IgD-negative memory B cell (primary cell): ENCODE measurements around the gene MYO16. TPM values are rescaled to one million over a fixed set of nuclear protein-coding genes. Genes with fewer than 3 reads are reported as not detected.
"Not testable (repeated sequence)": the region's sequence is repeated elsewhere in the genome, so short reads cannot be mapped to it uniquely, and the experiment has no call there.

Source experiments
- H3K27ac Mint-ChIP-seq, 3 donors: one replicate each; pipeline ENCODE4 v1.8.0; 2020 to 2022; ENCODE audit warnings: mild to moderate bottlenecking in 3 of 3, mixed read lengths in 3 of 3, moderate library complexity in 1 of 3
- H3K27me3 Mint-ChIP-seq: one replicate; pipeline ENCODE4 v1.8.0; 2021; ENCODE audit warnings: mixed read lengths
- H3K36me3 Mint-ChIP-seq: one replicate; pipeline ENCODE4 v1.8.0; 2020; ENCODE audit warnings: mild to moderate bottlenecking, mixed read lengths
- H3K4me1 Mint-ChIP-seq, 3 donors: one replicate each; pipeline ENCODE4 v1.8.0; 2020 to 2022; ENCODE audit warnings: mixed read lengths in 3 of 3, mild to moderate bottlenecking in 1 of 3
- H3K4me3 Mint-ChIP-seq, 4 donors: one replicate each; pipeline ENCODE4 v1.8.0; 2020 to 2022; ENCODE audit warnings: mild to moderate bottlenecking in 4 of 4, mixed read lengths in 4 of 4, moderate library complexity in 3 of 4
- H3K9me3 Mint-ChIP-seq, 3 donors: one replicate each; pipeline ENCODE4 v1.8.0; 2020 to 2021; ENCODE audit warnings: mixed read lengths in 3 of 3, mild to moderate bottlenecking in 1 of 3
- polyA plus RNA-seq: library from polyadenylated mRNA; unstranded; fragments of 300-500 nt; fragmentation: Illumina TruSeq; gene quantifications from one replicate; pipeline ENCODE4 v1.2.3, GENCODE V29; 2021

Gene MYO16
- polyA plus RNA-seq, 1 donor from 2014 or later, result not detected

GRCh38 chr13:108897955-108898354 is 268.5 kb downstream of the MYO16 start:
- no peak overlapping the region for H3K27ac Mint-ChIP-seq
- H3K27me3 Mint-ChIP-seq, result no peaks in the 10 kb centered on the region

GRCh38 chr13:108902405-108903155 is 273.2 kb downstream of the MYO16 start:
- H3K27ac Mint-ChIP-seq, result no peak overlapping the region

More at GRCh38 chr13:108897955-108898354, 268.5 kb downstream of the MYO16 start:
- Mint-ChIP-seq H3K4me1 (peaks cover 0 to 3% (median 0%) of the 10 kb centered on the region in 3 donors), H3K9me3 (peaks cover 0 to 2% (median 0%) of the 10 kb centered on the region in 3 donors), H3K36me3 (peaks cover 2% of the 10 kb centered on the region), H3K4me3 (no peak overlapping the region)

GRCh38 chr13:108903613-108904012 is 274.2 kb downstream of the MYO16 start:
- Mint-ChIP-seq H3K9me3 (peaks cover 0 to 2% (median 1%) of the 10 kb centered on the region in 3 donors), H3K4me3 (no peak overlapping the region), H3K36me3 (peaks cover 2% of the 10 kb centered on the region), H3K27ac (no peak overlapping the region), H3K27me3 (peaks cover 1% of the 10 kb centered on the region), H3K4me1 (no peaks in the 10 kb centered on the region)

More at GRCh38 chr13:108902405-108903155, 273.2 kb downstream of the MYO16 start:
- H3K27me3 Mint-ChIP-seq, result no peaks in the 10 kb centered on the region
- H3K9me3 Mint-ChIP-seq, result peaks cover 0 to 2% (median 1%) of the 10 kb centered on the region in 3 donors
- peaks cover 0 to 3% (median 0%) of the 10 kb centered on the region in 3 donors for H3K4me1 Mint-ChIP-seq
- H3K4me3 Mint-ChIP-seq, result no peak overlapping the region
- H3K36me3 Mint-ChIP-seq, result peaks cover 2% of the 10 kb centered on the region

GRCh38 chr13:108911807-108912206 is 282.4 kb downstream of the MYO16 start:
- H3K27ac Mint-ChIP-seq, result no peak overlapping the region
- H3K4me1 Mint-ChIP-seq, result peaks cover 7 to 16% (median 16%) of the 10 kb centered on the region in 3 donors
- H3K36me3 Mint-ChIP-seq, result peaks cover 2% of the 10 kb centered on the region

GRCh38 chr13:108913731-108914130 is 284.3 kb downstream of the MYO16 start:
- not testable (repeated sequence) for H3K27me3 Mint-ChIP-seq, H3K36me3 Mint-ChIP-seq, H3K4me3 Mint-ChIP-seq, H3K9me3 Mint-ChIP-seq, H3K27ac Mint-ChIP-seq
- peaks cover 7 to 16% (median 16%) of the 10 kb centered on the region in 3 donors for H3K4me1 Mint-ChIP-seq

More at GRCh38 chr13:108911807-108912206, 282.4 kb downstream of the MYO16 start:
- H3K27me3 Mint-ChIP-seq, result peaks cover 1% of the 10 kb centered on the region
- H3K9me3 Mint-ChIP-seq, result peaks cover 0 to 3% (median 0%) of the 10 kb centered on the region in 3 donors
- H3K4me3 Mint-ChIP-seq, result no peak overlapping the region

- no peaks in the 10 kb centered on the region for H3K27me3 Mint-ChIP-seq
- no peak overlapping the region for H3K27ac Mint-ChIP-seq
- H3K4me3 Mint-ChIP-seq, result peak overlapping the region in 2 of 4 donors; percentile 79 to 86
- H3K9me3 Mint-ChIP-seq, result peaks cover 0 to 2% (median 0%) of the 10 kb centered on the region in 3 donors
- H3K36me3 Mint-ChIP-seq, result peaks cover 2% of the 10 kb centered on the region
- H3K4me1 Mint-ChIP-seq, result peaks cover 7 to 16% (median 16%) of the 10 kb centered on the region in 3 donors
These were observed 285.8 kb downstream of the MYO16 start for GRCh38 chr13:108915095-108915633.

- Mint-ChIP-seq H3K4me3 (peak overlapping the region in 2 of 4 donors; percentile 79 to 86), H3K4me1 (peaks cover 7 to 16% (median 16%) of the 10 kb centered on the region in 3 donors), H3K9me3 (peaks cover 0 to 2% (median 0%) of the 10 kb centered on the region in 3 donors), H3K27ac (peak overlapping the region in 1 of 3 donors; percentile 13), H3K36me3 (no peaks in the 10 kb centered on the region), H3K27me3 (no peaks in the 10 kb centered on the region)
These were observed 286.5 kb downstream of the MYO16 start for GRCh38 chr13:108915634-108916512.

- H3K27ac Mint-ChIP-seq, result no peak overlapping the region
- H3K36me3 Mint-ChIP-seq, result no peaks in the 10 kb centered on the region
- peaks cover 0 to 2% (median 0%) of the 10 kb centered on the region in 3 donors for H3K9me3 Mint-ChIP-seq
- H3K4me1 Mint-ChIP-seq, result peaks cover 7 to 16% (median 16%) of the 10 kb centered on the region in 3 donors
- H3K4me3 Mint-ChIP-seq, result no peak overlapping the region
- H3K27me3 Mint-ChIP-seq, result peaks cover 2% of the 10 kb centered on the region
These were observed 288.2 kb downstream of the MYO16 start for GRCh38 chr13:108917581-108917980.

GRCh38 chr13:108919036-108919907 is 289.9 kb downstream of the MYO16 start:
- Mint-ChIP-seq H3K36me3 (no peaks in the 10 kb centered on the region), H3K27me3 (peaks cover 2% of the 10 kb centered on the region), H3K9me3 (no peaks in the 10 kb centered on the region), H3K4me3 (no peak overlapping the region), H3K4me1 (peaks cover 7 to 16% (median 16%) of the 10 kb centered on the region in 3 donors), H3K27ac (no peak overlapping the region)

- Mint-ChIP-seq H3K27me3 (peaks cover 2% of the 10 kb centered on the region), H3K27ac (no peak overlapping the region), H3K4me3 (no peak overlapping the region)
These were observed 290.7 kb downstream of the MYO16 start for GRCh38 chr13:108920137-108920536.

GRCh38 chr13:108921238-108921637 is 291.8 kb downstream of the MYO16 start:
- H3K36me3 Mint-ChIP-seq, result no peaks in the 10 kb centered on the region
- no peak overlapping the region for H3K27ac Mint-ChIP-seq
- H3K9me3 Mint-ChIP-seq, result no peaks in the 10 kb centered on the region
- H3K27me3 Mint-ChIP-seq, result peaks cover 2% of the 10 kb centered on the region
- H3K4me1 Mint-ChIP-seq, result peaks cover 2 to 3% (median 2%) of the 10 kb centered on the region in 3 donors
- no peak overlapping the region for H3K4me3 Mint-ChIP-seq

More at GRCh38 chr13:108920137-108920536, 290.7 kb downstream of the MYO16 start:
- Mint-ChIP-seq H3K9me3 (no peaks in the 10 kb centered on the region), H3K36me3 (no peaks in the 10 kb centered on the region), H3K4me1 (peaks cover 5 to 13% (median 13%) of the 10 kb centered on the region in 3 donors)

GRCh38 chr13:108922108-108922507 is 292.7 kb downstream of the MYO16 start:
- Mint-ChIP-seq H3K9me3 (no peaks in the 10 kb centered on the region), H3K4me1 (no peaks in the 10 kb centered on the region), H3K27ac (no peak overlapping the region), H3K27me3 (peaks cover 2% of the 10 kb centered on the region), H3K4me3 (no peak overlapping the region), H3K36me3 (no peaks in the 10 kb centered on the region)

- Mint-ChIP-seq H3K9me3 (no peaks in the 10 kb centered on the region), H3K27me3 (peaks cover 3% of the 10 kb centered on the region), H3K4me1 (no peaks in the 10 kb centered on the region), H3K27ac (no peak overlapping the region), H3K4me3 (no peak overlapping the region), H3K36me3 (no peaks in the 10 kb centered on the region)
These were observed 294.1 kb downstream of the MYO16 start for GRCh38 chr13:108923386-108924047.
